ENCODE results near the gene CD55. TPM values are rescaled to one million over a fixed set of nuclear protein-coding genes. Genes with fewer than 3 reads are reported as not detected.

Gene CD55
- total and polyA plus RNA-seq, 2 of the 8 experiments (the other 6 are each of a cell fraction or from before 2014, with no cell fraction given) = 20.1 to 22.8 TPM

- TF ChIP-seq SP1 (IDR thresholded peaks at IDR 0.05; ENCODE audit: low read depth, low read length) (no peak), KDM4A (IDR thresholded peaks at IDR 0.05; ENCODE audit: low read depth, low read length, severe bottlenecking) (no peak)
Observed at GRCh38 chr1:207274882-207275281, 46.6 kb upstream of the CD55 start (continued).
